HFFc6 (cell line): ENCODE results near the gene AP2M1. TPM values are rescaled to one million over a fixed set of nuclear protein-coding genes. Genes with fewer than 3 reads are reported as not detected.

Experiments used
- DNase-seq: peaks from one replicate; pipeline ENCODE4 v3.0.0-alpha.2; 2018
- H3K27ac Mint-ChIP-seq: 2 replicates; pipeline ENCODE4 v1.8.0; 2020; ENCODE audit warnings: mild to moderate bottlenecking, mixed read lengths
- H3K27me3 Mint-ChIP-seq: 2 replicates; pipeline ENCODE4 v1.8.0; 2021; ENCODE audit warnings: mild to moderate bottlenecking, moderate library complexity, mixed read lengths; ENCODE audit not compliant: insufficient read depth
- H3K36me3 Mint-ChIP-seq: 2 replicates; pipeline ENCODE4 v1.8.0; 2021; ENCODE audit warnings: low read depth, mixed read lengths
- H3K4me1 Mint-ChIP-seq: 2 replicates; pipeline ENCODE4 v1.8.0; 2020; ENCODE audit warnings: low read depth, mixed read lengths
- H3K4me3 Mint-ChIP-seq: 2 replicates; pipeline ENCODE4 v1.8.0; 2020; ENCODE audit warnings: mild to moderate bottlenecking, moderate library complexity, mixed read lengths
- H3K9me3 Mint-ChIP-seq: 2 replicates; pipeline ENCODE4 v1.8.0; 2020; ENCODE audit warnings: mild to moderate bottlenecking, mixed read lengths
- total RNA-seq, 6 experiments: library from RNA; stranded (reverse); fragmentation: NEBNext Ultra II Directional; extraction: Animal tissue kit (Norgen Biotek cat#: 25700); gene quantifications; 2 replicates in 1 of 6; 3 replicates in 5 of 6; pipeline ENCODE4 v1.2.3, GENCODE V29; 2021
- TF ChIP-seq, protein P1 (sequence below): fragments of 200-600 bp; sonication (generic); IDR thresholded peaks from 2 replicates; pipeline ENCODE4 v1.5.0; 2021; ENCODE audit warnings: antibody characterized with exemption, mild to moderate bottlenecking

AP2M1 gene
- total RNA-seq, 6 experiments from 2014 or later, result 796 to 849 (median 832) TPM

DNA sequence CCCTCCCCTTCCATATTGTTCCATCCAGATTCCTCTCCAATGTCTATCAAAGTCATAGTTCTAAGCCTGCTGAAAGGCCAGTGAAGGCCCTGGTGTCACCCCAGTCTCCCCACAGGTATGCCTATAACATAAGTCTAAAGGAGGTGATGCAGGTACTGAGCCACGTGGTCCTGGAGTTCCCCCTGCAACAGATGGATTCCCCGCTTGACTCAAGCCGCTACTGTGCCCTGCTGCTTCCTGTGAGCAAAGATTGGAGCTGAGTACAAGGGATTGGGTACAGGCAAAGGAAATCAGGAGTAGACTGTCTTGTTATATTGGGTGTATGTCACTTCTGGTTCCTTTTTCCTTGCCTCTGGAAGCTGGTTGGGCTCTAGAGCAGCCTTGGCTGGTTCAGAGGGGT lies 31.3 kb upstream of the AP2M1 start:
- DNase-seq, result no peak
- no peaks in the 10 kb centered on the region for H3K27me3 Mint-ChIP-seq
- H3K4me3 Mint-ChIP-seq, result no peak overlapping the region
- TF ChIP-seq, protein P1, sequence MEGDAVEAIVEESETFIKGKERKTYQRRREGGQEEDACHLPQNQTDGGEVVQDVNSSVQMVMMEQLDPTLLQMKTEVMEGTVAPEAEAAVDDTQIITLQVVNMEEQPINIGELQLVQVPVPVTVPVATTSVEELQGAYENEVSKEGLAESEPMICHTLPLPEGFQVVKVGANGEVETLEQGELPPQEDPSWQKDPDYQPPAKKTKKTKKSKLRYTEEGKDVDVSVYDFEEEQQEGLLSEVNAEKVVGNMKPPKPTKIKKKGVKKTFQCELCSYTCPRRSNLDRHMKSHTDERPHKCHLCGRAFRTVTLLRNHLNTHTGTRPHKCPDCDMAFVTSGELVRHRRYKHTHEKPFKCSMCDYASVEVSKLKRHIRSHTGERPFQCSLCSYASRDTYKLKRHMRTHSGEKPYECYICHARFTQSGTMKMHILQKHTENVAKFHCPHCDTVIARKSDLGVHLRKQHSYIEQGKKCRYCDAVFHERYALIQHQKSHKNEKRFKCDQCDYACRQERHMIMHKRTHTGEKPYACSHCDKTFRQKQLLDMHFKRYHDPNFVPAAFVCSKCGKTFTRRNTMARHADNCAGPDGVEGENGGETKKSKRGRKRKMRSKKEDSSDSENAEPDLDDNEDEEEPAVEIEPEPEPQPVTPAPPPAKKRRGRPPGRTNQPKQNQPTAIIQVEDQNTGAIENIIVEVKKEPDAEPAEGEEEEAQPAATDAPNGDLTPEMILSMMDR, result no peak
- H3K27ac Mint-ChIP-seq, result no peak overlapping the region
- no peaks in the 10 kb centered on the region for H3K4me1 Mint-ChIP-seq
- H3K36me3 Mint-ChIP-seq, result peaks cover 24% of the 10 kb centered on the region
- no peaks in the 10 kb centered on the region for H3K9me3 Mint-ChIP-seq

- no peak overlapping the region for H3K27ac Mint-ChIP-seq
- TF ChIP-seq, protein P1, result no peak
Observed at GRCh38 chr3:184144505-184144904, 30.1 kb upstream of the AP2M1 start.

DNA sequence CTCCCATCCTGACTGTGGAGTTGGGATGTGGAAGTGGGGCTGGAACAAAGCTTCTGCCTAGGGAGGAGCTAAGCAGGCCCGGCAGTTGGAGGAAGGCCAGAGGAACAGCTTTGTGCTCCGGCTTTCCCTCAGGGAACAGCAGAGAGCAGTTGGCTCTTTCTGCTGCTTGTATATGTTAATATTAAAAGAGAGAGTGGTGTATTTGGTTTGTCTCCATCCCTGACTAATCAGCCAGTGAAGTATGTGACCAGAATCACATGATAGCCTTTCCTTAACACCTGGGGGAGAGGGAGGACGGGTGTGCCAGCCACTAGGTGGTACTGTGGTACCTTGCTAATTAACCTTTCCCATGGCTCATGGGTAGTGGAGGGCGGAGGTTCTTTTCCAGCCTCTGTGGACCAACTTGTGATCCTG lies 29.5 kb upstream of the AP2M1 start:
- no peak overlapping the region; the same call in 1 of the 2 replicates for H3K27ac Mint-ChIP-seq
- H3K9me3 Mint-ChIP-seq, result no peaks in the 10 kb centered on the region
- H3K36me3 Mint-ChIP-seq, result peaks cover 21% of the 10 kb centered on the region
- TF ChIP-seq, protein P1, result peak; percentile 75
- no peaks in the 10 kb centered on the region; the same call in 1 of the 2 replicates for H3K4me1 Mint-ChIP-seq
- no peaks in the 10 kb centered on the region for H3K27me3 Mint-ChIP-seq
- DNase-seq, result peak; percentile 38
- no peak overlapping the region for H3K4me3 Mint-ChIP-seq

More at GRCh38 chr3:184144505-184144904, 30.1 kb upstream of the AP2M1 start:
- H3K4me1 Mint-ChIP-seq, result no peaks in the 10 kb centered on the region; the same call in 1 of the 2 replicates
- no peak overlapping the region for H3K4me3 Mint-ChIP-seq
- H3K9me3 Mint-ChIP-seq, result no peaks in the 10 kb centered on the region
- DNase-seq, result no peak
- H3K36me3 Mint-ChIP-seq, result peaks cover 24% of the 10 kb centered on the region
- H3K27me3 Mint-ChIP-seq, result no peaks in the 10 kb centered on the region

- Mint-ChIP-seq H3K4me1 (no peaks in the 10 kb centered on the region; the same call in 1 of the 2 replicates), H3K27ac (no peak overlapping the region), H3K9me3 (no peaks in the 10 kb centered on the region), H3K4me3 (no peak overlapping the region), H3K27me3 (no peaks in the 10 kb centered on the region), H3K36me3 (peaks cover 15% of the 10 kb centered on the region)
- TF ChIP-seq, protein P1, result no peak
- DNase-seq, result no peak
Observed at GRCh38 chr3:184145751-184146270, 28.8 kb upstream of the AP2M1 start.

- Mint-ChIP-seq H3K27ac (no peak overlapping the region), H3K36me3 (no peaks in the 10 kb centered on the region), H3K9me3 (no peaks in the 10 kb centered on the region), H3K4me3 (no peak overlapping the region), H3K27me3 (no peaks in the 10 kb centered on the region), H3K4me1 (no peaks in the 10 kb centered on the region; the same call in 1 of the 2 replicates)
- TF ChIP-seq, protein P1, result no peak
- DNase-seq, result no peak
Observed at GRCh38 chr3:184148076-184148475, 26.6 kb upstream of the AP2M1 start.
